HepG2 (cell line): ENCODE data around the gene SPATS2. TPM values are rescaled to one million over a fixed set of nuclear protein-coding genes. Genes with fewer than 3 reads are reported as not detected.

Source experiments
- JUNB ChIP-seq: sonication (generic); formaldehyde crosslinking; IDR thresholded peaks from 2 replicates; pipeline ENCODE4 v1.8.0; 2022; ENCODE audit warnings: missing genetic modification reagents, mild to moderate bottlenecking, borderline replicate concordance
- KDM5A ChIP-seq: fragments of 200-600 bp; sonication (generic); IDR thresholded peaks from 2 replicates; pipeline ENCODE4 v1.7.0; 2018; ENCODE audit warnings: antibody characterized with exemption, mild to moderate bottlenecking, low read length, borderline replicate concordance
- KLF6 ChIP-seq: IDR thresholded peaks from 2 replicates; pipeline ENCODE4 v1.8.0; 2016; ENCODE audit warnings: missing biosample characterization, missing genetic modification reagents
- MEIS2 ChIP-seq: sonication (generic); formaldehyde crosslinking; IDR thresholded peaks from 2 replicates; pipeline ENCODE4 v1.9.0; 2021; ENCODE audit warnings: mild to moderate bottlenecking, missing genetic modification reagents
- NFRKB ChIP-seq: fragments of 450-650 bp; IDR thresholded peaks from 2 replicates; pipeline ENCODE4 v1.6.1; 2017
- PCBP2 ChIP-seq: fragments of 200-400 bp; formaldehyde crosslinking; optimal IDR thresholded peaks from 2 replicates; pipeline ENCODE3; 2018; ENCODE audit warnings: low read length, low read depth; ENCODE audit not compliant: poor library complexity, severe bottlenecking
- TEAD2 ChIP-seq: sonication (generic); formaldehyde crosslinking; IDR thresholded peaks from 2 replicates; pipeline ENCODE4 v1.9.0; 2021; ENCODE audit warnings: missing genetic modification reagents
- ZNF121 ChIP-seq: sonication (generic); formaldehyde crosslinking; IDR thresholded peaks from 2 replicates; pipeline ENCODE4 v1.5.0; 2020; ENCODE audit warnings: mild to moderate bottlenecking, missing genetic modification reagents
- ZNF225 ChIP-seq: sonication (generic); formaldehyde crosslinking; IDR thresholded peaks from 2 replicates; pipeline ENCODE4 v1.4.0; 2020; ENCODE audit warnings: mild to moderate bottlenecking, missing genetic modification reagents
- ZNF318 ChIP-seq: sonication (generic); formaldehyde crosslinking; IDR thresholded peaks from 2 replicates; pipeline ENCODE4 v1.4.0; 2020; ENCODE audit warnings: mild to moderate bottlenecking, missing genetic modification reagents
- ZNF329 ChIP-seq: sonication (generic); formaldehyde crosslinking; IDR thresholded peaks from 2 replicates; pipeline ENCODE4 v1.9.0; 2021; ENCODE audit warnings: low read depth, mild to moderate bottlenecking, missing genetic modification reagents
- ZNF556 ChIP-seq: sonication (generic); formaldehyde crosslinking; IDR thresholded peaks from 2 replicates; pipeline ENCODE4 v1.4.0; 2020; ENCODE audit warnings: mild to moderate bottlenecking, missing genetic modification reagents, borderline replicate concordance
- polyA plus RNA-seq, 8 experiments: library from polyadenylated mRNA; depleted of rRNA in 3 of 8; stranded (reverse) in 7 of 8; unstranded in 1 of 8; fragments of >200 nt; fragmentation: Illumina TruSeq in 4 of 8; extraction: Trizol in 4 of 8; gene quantifications; 2 replicates each; pipeline versions ENCODE4 v1.2.1 to v1.2.3, GENCODE V29; 2011 to 2016; ENCODE audit warnings: low read depth in 4 of 8, missing spikeins in 1 of 8, mixed read lengths in 1 of 8; ENCODE audit not compliant: insufficient read depth in 1 of 8
- total RNA-seq, 5 experiments: library from RNA; depleted of rRNA; stranded (reverse); fragments of >200 nt; fragmentation: Illumina TruSeq; extraction: Trizol; gene quantifications; 2 replicates each; pipeline ENCODE4 v1.2.3, GENCODE V29; 2016; ENCODE audit warnings: low read depth in 1 of 5
- TF ChIP-seq, protein P1 (sequence below): sonication (generic); formaldehyde crosslinking; IDR thresholded peaks from 2 replicates; pipeline ENCODE4 v1.5.0; 2020; ENCODE audit warnings: missing genetic modification reagents
- TF ChIP-seq, protein P2 (sequence below): sonication (generic); formaldehyde crosslinking; IDR thresholded peaks from 2 replicates; pipeline ENCODE4 v1.4.0; 2020; ENCODE audit warnings: missing genetic modification reagents, borderline replicate concordance
- TF ChIP-seq, protein P3 (sequence below): IDR thresholded peaks from 2 replicates; pipeline ENCODE4 v1.4.0; 2020; ENCODE audit warnings: mild to moderate bottlenecking, missing genetic modification reagents

Gene SPATS2
- total and polyA plus RNA-seq, 2 of the 13 experiments (the other 11 are each of a cell fraction or from before 2014, with no cell fraction given) = 19.3 to 28.1 TPM

GRCh38 chr12:49567611-49568441 is 200.6 kb downstream of the SPATS2 start, which contains the start of gene MCRS1 (continued):
- TF ChIP-seq ZNF318 (CRISPR knock-in tag) (no peak), ZNF329 (no peak), TEAD2 (no peak), KLF6 (CRISPR knock-in tag) (peak; percentile 50; the same call in 1 of the 2 replicates), PCBP2 (no peak), ZNF225 (no peak; the same call in 1 of the 2 replicates), KDM5A (peak; percentile 93), JUNB (CRISPR knock-in tag) (no peak), ZNF121 (CRISPR knock-in tag) (no peak), NFRKB (no peak), ZNF556 (CRISPR knock-in tag) (no peak), MEIS2 (CRISPR knock-in tag) (0 out of 2 replicates have a peak, but pooled peaks have one; percentile 30)
- TF ChIP-seq, protein P1, sequence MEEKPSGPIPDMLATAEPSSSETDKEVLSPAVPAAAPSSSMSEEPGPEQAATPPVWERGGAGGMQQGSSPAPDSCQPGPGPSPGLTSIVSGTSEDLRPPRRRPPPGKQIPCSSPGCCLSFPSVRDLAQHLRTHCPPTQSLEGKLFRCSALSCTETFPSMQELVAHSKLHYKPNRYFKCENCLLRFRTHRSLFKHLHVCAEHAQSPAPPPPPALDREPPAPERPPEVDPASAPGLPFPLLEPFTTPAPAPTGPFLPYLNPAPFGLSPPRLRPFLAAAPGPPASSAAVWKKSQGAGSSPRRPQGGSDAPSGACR = no peak
- TF ChIP-seq, protein P2, sequence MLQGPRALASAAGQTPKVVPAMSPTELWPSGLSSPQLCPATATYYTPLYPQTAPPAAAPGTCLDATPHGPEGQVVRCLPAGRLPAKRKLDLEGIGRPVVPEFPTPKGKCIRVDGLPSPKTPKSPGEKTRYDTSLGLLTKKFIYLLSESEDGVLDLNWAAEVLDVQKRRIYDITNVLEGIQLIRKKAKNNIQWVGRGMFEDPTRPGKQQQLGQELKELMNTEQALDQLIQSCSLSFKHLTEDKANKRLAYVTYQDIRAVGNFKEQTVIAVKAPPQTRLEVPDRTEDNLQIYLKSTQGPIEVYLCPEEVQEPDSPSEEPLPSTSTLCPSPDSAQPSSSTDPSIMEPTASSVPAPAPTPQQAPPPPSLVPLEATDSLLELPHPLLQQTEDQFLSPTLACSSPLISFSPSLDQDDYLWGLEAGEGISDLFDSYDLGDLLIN (CRISPR knock-in tag) = no peak
- TF ChIP-seq, protein P3, sequence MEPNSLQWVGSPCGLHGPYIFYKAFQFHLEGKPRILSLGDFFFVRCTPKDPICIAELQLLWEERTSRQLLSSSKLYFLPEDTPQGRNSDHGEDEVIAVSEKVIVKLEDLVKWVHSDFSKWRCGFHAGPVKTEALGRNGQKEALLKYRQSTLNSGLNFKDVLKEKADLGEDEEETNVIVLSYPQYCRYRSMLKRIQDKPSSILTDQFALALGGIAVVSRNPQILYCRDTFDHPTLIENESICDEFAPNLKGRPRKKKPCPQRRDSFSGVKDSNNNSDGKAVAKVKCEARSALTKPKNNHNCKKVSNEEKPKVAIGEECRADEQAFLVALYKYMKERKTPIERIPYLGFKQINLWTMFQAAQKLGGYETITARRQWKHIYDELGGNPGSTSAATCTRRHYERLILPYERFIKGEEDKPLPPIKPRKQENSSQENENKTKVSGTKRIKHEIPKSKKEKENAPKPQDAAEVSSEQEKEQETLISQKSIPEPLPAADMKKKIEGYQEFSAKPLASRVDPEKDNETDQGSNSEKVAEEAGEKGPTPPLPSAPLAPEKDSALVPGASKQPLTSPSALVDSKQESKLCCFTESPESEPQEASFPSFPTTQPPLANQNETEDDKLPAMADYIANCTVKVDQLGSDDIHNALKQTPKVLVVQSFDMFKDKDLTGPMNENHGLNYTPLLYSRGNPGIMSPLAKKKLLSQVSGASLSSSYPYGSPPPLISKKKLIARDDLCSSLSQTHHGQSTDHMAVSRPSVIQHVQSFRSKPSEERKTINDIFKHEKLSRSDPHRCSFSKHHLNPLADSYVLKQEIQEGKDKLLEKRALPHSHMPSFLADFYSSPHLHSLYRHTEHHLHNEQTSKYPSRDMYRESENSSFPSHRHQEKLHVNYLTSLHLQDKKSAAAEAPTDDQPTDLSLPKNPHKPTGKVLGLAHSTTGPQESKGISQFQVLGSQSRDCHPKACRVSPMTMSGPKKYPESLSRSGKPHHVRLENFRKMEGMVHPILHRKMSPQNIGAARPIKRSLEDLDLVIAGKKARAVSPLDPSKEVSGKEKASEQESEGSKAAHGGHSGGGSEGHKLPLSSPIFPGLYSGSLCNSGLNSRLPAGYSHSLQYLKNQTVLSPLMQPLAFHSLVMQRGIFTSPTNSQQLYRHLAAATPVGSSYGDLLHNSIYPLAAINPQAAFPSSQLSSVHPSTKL (CRISPR knock-in tag) = no peak
